HG02798 (cell line): ENCODE results near the gene CREB1.

Source experiments
- ATAC-seq: cut with Tn5 transposase; IDR thresholded peaks from one replicate; pipeline ENCODE4 v1.9.1; 2021; ENCODE audit warnings: mild to moderate bottlenecking; ENCODE audit not compliant: unreplicated experiment, poor library complexity

The CREB1 gene

GRCh38 chr2:207533461-207534008 is 3.8 kb downstream of the CREB1 start:
- ATAC-seq = no peak

GRCh38 chr2:207534417-207534816 is 4.7 kb downstream of the CREB1 start:
- ATAC-seq = no peak

- no peak for ATAC-seq
Observed at GRCh38 chr2:207539470-207539869, 9.7 kb downstream of the CREB1 start.

- no peak for ATAC-seq
Observed at GRCh38 chr2:207540431-207540830, 10.7 kb downstream of the CREB1 start.

- ATAC-seq = no peak
Observed at GRCh38 chr2:207541933-207542332, 12.2 kb downstream of the CREB1 start.

- ATAC-seq = no peak
Observed at GRCh38 chr2:207543272-207543671, 13.5 kb downstream of the CREB1 start.

GRCh38 chr2:207546822-207547221 is 17.1 kb downstream of the CREB1 start:
- ATAC-seq = no peak

- ATAC-seq = no peak
Observed at GRCh38 chr2:207549145-207549544, 19.4 kb downstream of the CREB1 start.

- ATAC-seq = no peak
Observed at GRCh38 chr2:207558079-207558491, 28.3 kb downstream of the CREB1 start.

GRCh38 chr2:207561386-207562080 is 31.8 kb downstream of the CREB1 start:
- ATAC-seq = no peak

GRCh38 chr2:207565736-207566500 is 36.2 kb downstream of the CREB1 start:
- no peak for ATAC-seq

- ATAC-seq = no peak
Observed at GRCh38 chr2:207567671-207568070, 37.9 kb downstream of the CREB1 start.

- ATAC-seq = no peak
Observed at GRCh38 chr2:207571370-207571769, 41.6 kb downstream of the CREB1 start.

GRCh38 chr2:207584952-207585351 is 55.2 kb downstream of the CREB1 start:
- no peak for ATAC-seq

GRCh38 chr2:207587305-207587704 is 57.5 kb downstream of the CREB1 start:
- no peak for ATAC-seq

- no peak for ATAC-seq
Observed at GRCh38 chr2:207589143-207589542, 59.4 kb downstream of the CREB1 start.

GRCh38 chr2:207593277-207593676 is 63.5 kb downstream of the CREB1 start:
- no peak for ATAC-seq

- ATAC-seq = no peak
Observed at GRCh38 chr2:207594264-207594663, 64.5 kb downstream of the CREB1 start.

- ATAC-seq = no peak
Observed at GRCh38 chr2:207594731-207595130, 65.0 kb downstream of the CREB1 start.

GRCh38 chr2:207599636-207600035 is 69.9 kb downstream of the CREB1 start:
- ATAC-seq = no peak

GRCh38 chr2:207600231-207600630 is 70.5 kb downstream of the CREB1 start:
- ATAC-seq = no peak

GRCh38 chr2:207601774-207602173 is 72.0 kb downstream of the CREB1 start:
- ATAC-seq = no peak
